HG02588 (cell line): ENCODE measurements around the gene PPM1K.

ENCODE experiments used
- ATAC-seq: cut with Tn5 transposase; IDR thresholded peaks from one replicate; pipeline ENCODE4 v1.9.1; 2021; ENCODE audit warnings: mild to moderate bottlenecking, moderate library complexity; ENCODE audit not compliant: unreplicated experiment

PPM1K gene

DNA sequence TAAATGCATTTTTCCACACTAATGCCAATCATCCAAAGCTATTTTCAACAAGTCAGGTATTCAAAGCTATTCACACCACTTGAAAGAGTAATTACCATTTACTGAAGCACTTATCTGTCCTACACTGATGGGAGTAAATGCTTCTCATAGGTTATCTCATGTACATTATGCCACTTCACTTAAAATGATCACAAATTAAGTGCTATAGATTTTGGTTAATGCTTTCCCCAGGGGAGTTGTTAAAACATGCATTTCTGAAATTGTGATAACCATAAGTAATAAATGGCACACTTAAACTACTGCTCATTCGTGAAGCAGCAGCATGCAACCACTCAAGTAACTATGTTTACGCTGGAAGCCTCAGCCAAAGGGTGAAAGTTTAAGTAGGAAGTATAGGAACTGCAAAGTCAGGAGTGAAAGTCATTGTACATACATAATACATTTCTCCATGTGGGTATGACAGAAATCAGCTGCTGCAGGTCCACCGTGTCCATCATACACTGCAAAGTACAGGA is 6.6 kb downstream of the PPM1K start:
- ATAC-seq = no peak

DNA sequence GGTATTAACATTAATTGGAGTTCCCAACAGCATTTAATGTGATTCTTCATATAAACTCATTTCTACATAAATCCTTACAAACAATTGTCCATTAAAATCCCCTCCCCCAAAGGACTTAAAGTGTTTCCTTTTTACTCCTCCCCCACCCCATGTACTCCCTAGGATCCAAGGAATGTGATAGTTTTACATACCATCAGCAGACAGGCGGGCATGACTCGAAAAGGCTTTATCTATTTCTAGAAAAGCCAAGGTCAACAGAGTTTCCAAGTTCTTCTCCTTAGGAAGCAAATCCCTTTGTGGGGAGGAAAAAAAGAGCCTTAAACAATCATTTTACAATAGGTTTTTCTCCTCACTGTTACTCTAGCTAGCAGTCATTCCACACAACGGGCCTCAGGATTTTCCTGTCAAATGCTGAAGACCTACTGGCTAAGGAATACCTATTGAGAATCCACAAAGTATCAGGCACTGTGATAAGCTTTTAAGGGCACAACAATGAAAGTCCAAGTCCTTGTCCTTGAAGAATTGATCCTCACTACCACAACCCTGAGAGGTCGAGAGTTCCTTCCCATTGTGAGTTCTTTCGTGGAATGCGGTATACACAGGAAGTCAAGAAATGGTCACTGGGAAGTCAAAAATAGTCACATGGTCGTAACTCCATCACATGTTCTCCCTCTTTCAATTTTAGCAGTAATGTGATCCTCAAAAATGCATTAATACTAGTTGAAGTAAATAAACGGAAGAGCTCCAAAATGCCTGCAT is 7.2 kb downstream of the PPM1K start:
- ATAC-seq = no peak

DNA sequence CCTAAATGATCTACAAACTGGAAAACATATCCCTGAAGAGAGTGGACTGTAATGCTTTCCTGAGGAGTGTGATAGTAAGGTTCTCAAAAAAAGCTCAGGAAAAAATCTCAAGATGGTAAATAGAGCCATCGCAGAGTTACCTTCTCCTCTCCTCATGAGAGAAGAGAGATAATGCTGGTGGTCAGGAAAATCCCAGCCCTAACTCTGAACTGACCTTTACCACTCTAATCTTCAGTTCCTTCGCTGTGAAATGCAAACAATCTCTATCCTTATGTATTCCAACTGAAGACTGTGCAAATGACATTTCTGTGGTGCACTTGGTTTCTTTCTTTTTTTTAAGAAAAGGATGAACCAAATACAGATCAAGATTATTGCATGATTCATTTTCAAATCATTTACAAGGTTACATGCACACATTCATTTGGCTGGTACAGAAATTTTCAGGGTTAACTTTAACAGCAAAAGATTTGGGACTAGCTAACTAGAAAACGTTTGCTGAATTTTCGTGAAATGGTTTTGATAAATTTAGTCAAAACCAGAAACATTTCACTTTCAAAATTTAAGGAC is 8.3 kb downstream of the PPM1K start:
- no peak for ATAC-seq

DNA sequence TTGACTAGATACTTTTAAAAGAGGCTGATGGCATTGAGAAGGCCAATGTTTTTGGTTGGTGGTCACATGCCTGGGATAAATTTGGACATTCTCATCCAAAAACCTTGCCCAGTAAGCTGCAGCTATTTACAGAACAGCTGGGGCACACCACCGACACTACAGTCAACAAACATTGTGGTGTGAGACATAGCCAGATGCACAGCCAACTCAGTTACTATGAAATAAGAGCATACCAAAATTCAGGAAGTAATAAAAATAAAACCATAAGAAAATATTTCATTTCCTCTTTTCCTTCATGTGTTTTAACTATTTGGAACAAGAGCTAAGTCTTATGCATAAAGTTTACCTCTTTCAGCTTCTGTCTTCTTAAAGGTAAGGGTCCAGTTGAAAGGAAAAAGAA is 8.8 kb downstream of the PPM1K start:
- no peak for ATAC-seq

- ATAC-seq = no peak
Measured at GRCh38 chr4:88268913-88269312, 15.4 kb downstream of the PPM1K start.

DNA sequence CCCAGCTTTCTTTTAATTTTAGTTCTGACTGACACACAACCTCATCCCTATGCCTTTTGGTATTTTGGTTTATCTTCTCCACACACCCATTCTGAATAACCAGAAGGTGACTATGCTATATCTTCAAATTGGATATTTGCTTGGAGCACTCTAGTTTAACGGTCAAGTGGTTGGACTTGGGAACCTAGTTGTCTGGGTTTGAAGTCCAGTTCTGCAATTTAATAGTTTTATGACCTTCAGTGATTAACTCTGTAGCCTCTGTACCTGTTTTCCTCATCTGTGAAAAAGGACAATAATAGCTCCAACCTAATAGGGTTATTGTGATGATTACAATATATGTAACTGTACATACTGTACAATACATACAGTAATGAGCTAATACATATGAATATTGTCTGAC is 20.0 kb downstream of the PPM1K start:
- ATAC-seq = no peak

GRCh38 chr4:88257726-88258125 is 26.6 kb downstream of the PPM1K start:
- no peak for ATAC-seq

- no peak for ATAC-seq
Measured at GRCh38 chr4:88255111-88255510, 29.2 kb downstream of the PPM1K start.

GRCh38 chr4:88251924-88252323 is 32.4 kb downstream of the PPM1K start:
- ATAC-seq = no peak

GRCh38 chr4:88247148-88247547 is 37.2 kb downstream of the PPM1K start:
- no peak for ATAC-seq

DNA sequence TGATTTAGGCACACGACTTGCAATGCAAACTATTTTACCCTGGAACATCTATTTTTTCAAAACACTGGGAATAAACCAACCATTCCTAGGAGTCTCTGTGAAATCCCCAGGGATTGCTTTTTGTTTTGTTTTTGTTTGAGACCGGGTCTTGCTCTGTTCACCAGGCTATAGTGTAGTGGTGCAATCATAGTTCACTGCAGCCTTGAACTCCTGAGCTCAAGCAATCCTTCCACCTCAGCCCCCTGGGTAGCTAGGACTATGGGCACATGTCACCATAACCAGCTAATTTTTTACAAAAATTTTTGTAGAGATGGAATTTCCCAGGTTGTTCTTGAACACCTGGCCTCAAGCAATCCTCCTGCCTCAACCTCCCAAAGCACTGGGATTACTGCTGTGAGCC is 37.8 kb downstream of the PPM1K start:
- ATAC-seq = no peak

- no peak for ATAC-seq
Measured at GRCh38 chr4:88244816-88245579, 39.4 kb downstream of the PPM1K start.

DNA sequence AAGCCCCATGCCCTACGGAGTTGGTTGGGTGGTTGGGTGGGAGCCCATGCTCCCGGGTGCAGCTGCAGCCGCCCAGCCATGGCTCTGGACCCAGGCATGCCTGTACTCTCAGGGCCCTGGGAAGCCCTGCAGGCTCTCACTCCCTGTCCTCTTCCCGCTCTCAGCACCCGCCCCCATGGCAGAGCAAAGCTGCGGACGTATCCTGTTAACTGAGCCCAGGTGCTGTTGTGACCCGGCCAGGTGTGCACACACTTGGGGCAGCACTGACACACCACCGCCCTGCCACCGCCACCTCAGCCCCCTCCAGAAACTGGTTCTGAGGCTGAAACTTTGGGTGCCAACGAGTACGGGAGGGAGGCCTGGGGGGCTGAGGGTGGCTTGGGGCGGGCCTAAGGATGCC is 40.3 kb downstream of the PPM1K start:
- ATAC-seq = no peak

GRCh38 chr4:88242144-88242543 is 42.2 kb downstream of the PPM1K start:
- no peak for ATAC-seq

DNA sequence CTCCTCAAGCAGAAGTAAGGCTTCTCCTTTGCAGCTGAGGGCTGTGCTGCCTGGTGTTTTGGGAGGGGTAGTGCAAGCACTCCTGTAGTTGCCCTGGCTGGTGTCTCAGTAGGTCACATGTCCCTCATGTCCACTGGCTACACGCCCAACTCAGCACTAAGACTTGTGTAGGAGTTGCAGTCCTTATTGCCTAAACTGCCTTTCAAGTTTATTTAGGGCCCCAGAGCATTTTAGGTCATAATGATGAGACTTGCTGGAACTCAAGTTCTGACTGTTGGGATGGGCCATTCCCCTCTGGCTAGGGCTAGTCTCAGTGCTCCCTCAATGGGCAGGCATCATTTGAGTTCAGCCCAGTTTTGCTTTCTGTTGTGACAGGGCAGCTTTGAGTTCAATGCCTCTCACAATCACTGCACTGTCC is 44.1 kb downstream of the PPM1K start:
- no peak for ATAC-seq

GRCh38 chr4:88230969-88231771 is 53.2 kb downstream of the PPM1K start:
- no peak for ATAC-seq

DNA sequence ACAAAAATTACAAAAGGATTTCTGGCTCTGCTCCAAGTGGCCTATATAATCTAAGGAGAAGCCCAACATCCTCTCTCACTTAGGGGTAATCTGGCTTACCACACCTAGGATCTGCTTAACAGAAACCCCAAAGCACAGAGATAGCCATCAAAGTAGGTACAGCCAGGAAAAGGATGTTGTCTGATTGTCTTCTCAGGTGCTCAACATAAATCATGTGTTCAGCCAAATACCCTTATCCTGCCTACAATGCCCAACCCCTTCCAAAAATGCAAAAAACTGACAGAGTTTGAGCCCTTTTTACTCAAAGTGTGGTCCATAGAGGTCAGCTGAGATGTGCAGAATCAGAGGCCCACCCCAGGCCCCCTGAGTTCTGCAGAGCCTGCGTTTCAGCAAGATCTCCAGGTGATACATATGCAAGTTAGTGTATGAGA is 53.9 kb downstream of the PPM1K start:
- no peak for ATAC-seq

DNA sequence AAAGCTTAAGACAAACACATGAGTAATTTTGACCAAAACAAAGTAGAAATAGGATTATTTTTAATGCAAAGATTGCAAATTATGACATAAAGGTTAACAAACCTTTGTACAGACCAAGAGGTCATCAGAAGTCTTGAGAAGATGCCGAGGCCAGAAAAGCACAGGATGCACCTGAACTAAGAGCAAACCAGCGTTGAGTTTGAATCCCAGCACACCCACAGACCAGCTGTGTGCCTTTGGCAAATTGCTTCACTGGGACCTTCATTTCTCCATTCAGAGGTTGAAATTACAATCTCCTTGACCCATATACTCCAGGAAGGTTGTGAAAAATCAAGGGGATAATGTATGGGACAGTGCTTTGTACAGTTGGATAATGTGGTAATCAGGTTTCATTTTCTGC is 56.6 kb downstream of the PPM1K start:
- no peak for ATAC-seq

DNA sequence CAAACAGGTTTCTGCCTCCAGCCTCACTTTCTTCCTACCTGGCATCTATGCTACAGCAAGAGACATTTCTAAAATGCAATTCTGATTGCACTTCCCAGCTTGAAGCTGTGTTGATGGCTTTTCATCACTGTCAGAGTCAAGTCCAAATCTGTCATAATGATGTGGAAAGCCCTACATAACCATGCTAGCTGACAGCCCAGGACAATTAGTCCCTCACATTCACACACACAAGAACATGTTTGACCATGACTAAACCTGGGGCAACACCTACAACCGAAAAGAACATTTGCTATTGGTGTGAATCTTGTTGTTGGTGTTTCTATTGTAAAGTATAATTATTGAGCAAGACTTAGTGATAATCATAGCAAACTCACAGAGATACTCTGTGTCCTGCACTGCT is 58.2 kb downstream of the PPM1K start:
- ATAC-seq = no peak

DNA sequence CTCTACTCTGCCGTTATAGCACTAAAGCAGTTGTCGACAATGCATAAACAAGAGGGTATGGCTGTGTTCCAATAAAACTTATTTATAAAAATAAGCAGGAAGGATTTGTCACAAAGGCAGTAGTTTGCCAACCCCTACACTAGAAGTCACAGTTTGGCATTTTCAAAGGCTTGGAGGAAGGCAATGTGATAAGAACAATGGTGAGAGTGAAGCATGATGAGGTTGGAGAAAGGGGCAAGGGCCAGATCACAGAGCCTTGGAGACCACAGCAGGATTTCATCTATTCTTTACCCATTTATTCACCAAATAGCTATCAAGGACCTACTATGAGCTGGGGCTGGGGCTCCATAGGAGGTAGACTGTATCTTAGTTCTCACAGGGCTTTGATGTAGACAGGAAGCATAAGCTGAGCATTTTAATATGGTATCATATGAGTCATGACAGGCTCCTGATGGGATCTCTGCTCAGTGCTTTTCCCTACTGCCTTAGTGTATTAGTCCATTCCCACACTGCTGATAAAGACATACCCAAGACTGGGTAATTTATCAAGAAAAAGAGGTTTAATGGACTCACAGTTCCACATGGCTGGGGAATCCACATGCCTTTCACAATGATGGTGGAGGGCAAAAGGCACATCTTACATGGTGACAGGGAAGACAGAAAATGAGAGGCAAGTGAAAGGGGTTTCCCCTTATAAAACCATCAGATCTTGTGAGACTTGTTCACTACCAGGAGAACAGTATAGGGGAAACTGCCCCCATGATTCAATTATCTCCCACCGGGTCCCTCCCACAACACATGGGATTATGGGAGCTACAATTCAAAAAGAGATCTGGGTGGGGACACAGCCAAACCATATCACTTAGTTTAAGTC is 58.9 kb downstream of the PPM1K start:
- no peak for ATAC-seq
